ENCODE measurements around the gene HDAC6. TPM values are rescaled to one million over a fixed set of nuclear protein-coding genes. Genes with fewer than 3 reads are reported as not detected.
"Not testable (repeated sequence)": the region's sequence is repeated elsewhere in the genome, so short reads cannot be mapped to it uniquely, and the experiment has no call there.

The HDAC6 gene
- total and polyA plus RNA-seq, 5 donors from 2014 or later: 12.6 to 86.6 (median 18.5) TPM

- peaks cover 12% of the 10 kb centered on the region for H3K27me3 Mint-ChIP-seq
- no peaks in the 10 kb centered on the region for H3K27me3 ChIP-seq (ENCODE audit: control insufficient read depth, insufficient read depth, low read length)
- no peak for DNase-seq
- H3K9me3 ChIP-seq (ENCODE audit: control insufficient read depth in 2 of 2, low read length in 2 of 2): no peaks in the 10 kb centered on the region
- no peaks in the 10 kb centered on the region for H3K36me3 Mint-ChIP-seq
- no peak overlapping the region for H3K4me3 Mint-ChIP-seq
- no peak for ATAC-seq (ENCODE audit: low read depth in 2 of 2)
- H3K27ac ChIP-seq (ENCODE audit: insufficient read depth, low read length, poor library complexity, severe bottlenecking): no peak overlapping the region
- peaks cover 0 to 3% (median 0%) of the 10 kb centered on the region in 7 donors for H3K9me3 Mint-ChIP-seq
- peaks cover 0 to 12% (median 6%) of the 10 kb centered on the region in 4 donors for H3K4me1 Mint-ChIP-seq
- H3K4me3 ChIP-seq (ENCODE audit: low read depth, low read length): no peak overlapping the region
- H3K36me3 ChIP-seq (ENCODE audit: control insufficient read depth, insufficient read depth, low read length): no peaks in the 10 kb centered on the region
- H3K4me1 ChIP-seq (ENCODE audit: control insufficient read depth, insufficient read depth, low read length, poor library complexity, severe bottlenecking): peaks cover 2% of the 10 kb centered on the region
- no peak overlapping the region for H3K27ac Mint-ChIP-seq
These were observed 37.8 kb downstream of the HDAC6 start for GRCh38 chrX:48839686-48840085.

GRCh38 chrX:48848847-48849246 lies 47.0 kb downstream of the HDAC6 start:
- Mint-ChIP-seq H3K4me3 (no peak overlapping the region), H3K27me3 (no peaks in the 10 kb centered on the region), H3K4me1 (peaks cover 0 to 8% (median 6%) of the 10 kb centered on the region in 4 donors), H3K27ac (no peak overlapping the region), H3K9me3 (peaks cover 0 to 2% (median 0%) of the 10 kb centered on the region in 7 donors), H3K36me3 (no peaks in the 10 kb centered on the region)
- Histone ChIP-seq H3K27ac (ENCODE audit: insufficient read depth, low read length, poor library complexity, severe bottlenecking) (no peak overlapping the region), H3K4me1 (ENCODE audit: control insufficient read depth, insufficient read depth, low read length, poor library complexity, severe bottlenecking) (no peaks in the 10 kb centered on the region), H3K36me3 (ENCODE audit: control insufficient read depth, insufficient read depth, low read length) (no peaks in the 10 kb centered on the region), H3K9me3 (ENCODE audit: control insufficient read depth in 2 of 2, low read length in 2 of 2) (no peaks in the 10 kb centered on the region), H3K4me3 (ENCODE audit: low read depth, low read length) (no peak overlapping the region), H3K27me3 (ENCODE audit: control insufficient read depth, insufficient read depth, low read length) (no peaks in the 10 kb centered on the region)
- ATAC-seq (ENCODE audit: low read depth in 2 of 2) (no peak), DNase-seq (no peak)

- Mint-ChIP-seq H3K4me1 (peaks cover 0 to 11% (median 6%) of the 10 kb centered on the region in 4 donors), H3K27ac (no peak overlapping the region), H3K4me3 (no peak overlapping the region), H3K27me3 (peaks cover 14% of the 10 kb centered on the region), H3K36me3 (no peaks in the 10 kb centered on the region), H3K9me3 (peaks cover 0 to 2% (median 0%) of the 10 kb centered on the region in 7 donors)
- no peak overlapping the region for H3K4me3 ChIP-seq (ENCODE audit: low read depth, low read length)
- ATAC-seq (ENCODE audit: low read depth in 2 of 2): no peak
- no peak overlapping the region for H3K27ac ChIP-seq (ENCODE audit: insufficient read depth, low read length, poor library complexity, severe bottlenecking)
- H3K27me3 ChIP-seq (ENCODE audit: control insufficient read depth, insufficient read depth, low read length): no peaks in the 10 kb centered on the region
- no peak for DNase-seq
- no peaks in the 10 kb centered on the region for H3K36me3 ChIP-seq (ENCODE audit: control insufficient read depth, insufficient read depth, low read length)
- H3K9me3 ChIP-seq (ENCODE audit: control insufficient read depth in 2 of 2, low read length in 2 of 2): no peaks in the 10 kb centered on the region
- no peaks in the 10 kb centered on the region for H3K4me1 ChIP-seq (ENCODE audit: control insufficient read depth, insufficient read depth, low read length, poor library complexity, severe bottlenecking)
These were observed 51.0 kb downstream of the HDAC6 start for GRCh38 chrX:48852857-48853256.

- H3K36me3 Mint-ChIP-seq; DNase-seq; H3K4me3 ChIP-seq (ENCODE audit: low read depth, low read length); H3K27ac Mint-ChIP-seq; H3K9me3 ChIP-seq (ENCODE audit: control insufficient read depth in 2 of 2, low read length in 2 of 2); H3K4me1 ChIP-seq (ENCODE audit: control insufficient read depth, insufficient read depth, low read length, poor library complexity, severe bottlenecking); H3K27ac ChIP-seq (ENCODE audit: insufficient read depth, low read length, poor library complexity, severe bottlenecking); H3K4me3 Mint-ChIP-seq; ATAC-seq (ENCODE audit: low read depth in 2 of 2); H3K9me3 Mint-ChIP-seq; H3K36me3 ChIP-seq (ENCODE audit: control insufficient read depth, insufficient read depth, low read length); H3K27me3 ChIP-seq (ENCODE audit: control insufficient read depth, insufficient read depth, low read length): not testable (repeated sequence)
- Mint-ChIP-seq H3K27me3 (peaks cover 14% of the 10 kb centered on the region), H3K4me1 (peaks cover 0 to 11% (median 6%) of the 10 kb centered on the region in 4 donors)
These were observed 51.6 kb downstream of the HDAC6 start for GRCh38 chrX:48853494-48853893.

- H3K27ac Mint-ChIP-seq; ATAC-seq (ENCODE audit: low read depth in 2 of 2); H3K9me3 ChIP-seq (ENCODE audit: control insufficient read depth in 2 of 2, low read length in 2 of 2); H3K4me1 ChIP-seq (ENCODE audit: control insufficient read depth, insufficient read depth, low read length, poor library complexity, severe bottlenecking); H3K27ac ChIP-seq (ENCODE audit: insufficient read depth, low read length, poor library complexity, severe bottlenecking); DNase-seq; H3K27me3 ChIP-seq (ENCODE audit: control insufficient read depth, insufficient read depth, low read length); H3K4me3 ChIP-seq (ENCODE audit: low read depth, low read length); H3K4me3 Mint-ChIP-seq; H3K4me1 Mint-ChIP-seq; H3K36me3 Mint-ChIP-seq; H3K36me3 ChIP-seq (ENCODE audit: control insufficient read depth, insufficient read depth, low read length); H3K9me3 Mint-ChIP-seq: not testable (repeated sequence)
- H3K27me3 Mint-ChIP-seq: peaks cover 14% of the 10 kb centered on the region
These were observed 52.4 kb downstream of the HDAC6 start for GRCh38 chrX:48854121-48854804.

GRCh38 chrX:48854898-48855297 lies 53.0 kb downstream of the HDAC6 start:
- Mint-ChIP-seq H3K4me3 (peak overlapping the region in 1 of 4 donors; percentile 73), H3K36me3 (no peaks in the 10 kb centered on the region), H3K27me3 (peaks cover 16% of the 10 kb centered on the region), H3K9me3 (peaks cover 0 to 2% (median 0%) of the 10 kb centered on the region in 7 donors), H3K27ac (no peak overlapping the region), H3K4me1 (peaks cover 0 to 3% (median 0%) of the 10 kb centered on the region in 4 donors)
- Histone ChIP-seq H3K4me1 (ENCODE audit: control insufficient read depth, insufficient read depth, low read length, poor library complexity, severe bottlenecking) (no peaks in the 10 kb centered on the region), H3K27ac (ENCODE audit: insufficient read depth, low read length, poor library complexity, severe bottlenecking) (no peak overlapping the region), H3K27me3 (ENCODE audit: control insufficient read depth, insufficient read depth, low read length) (no peaks in the 10 kb centered on the region), H3K4me3 (ENCODE audit: low read depth, low read length) (no peak overlapping the region), H3K9me3 (ENCODE audit: control insufficient read depth in 2 of 2, low read length in 2 of 2) (no peaks in the 10 kb centered on the region), H3K36me3 (ENCODE audit: control insufficient read depth, insufficient read depth, low read length) (no peaks in the 10 kb centered on the region)
- ATAC-seq (ENCODE audit: low read depth in 2 of 2) (no peak), DNase-seq (peak in 1 of 3 donors; percentile 35)

GRCh38 chrX:48864210-48864609 lies 62.3 kb downstream of the HDAC6 start:
- DNase-seq (no peak), ATAC-seq (ENCODE audit: low read depth in 2 of 2) (no peak)
- no peak overlapping the region for H3K4me3 ChIP-seq (ENCODE audit: low read depth, low read length)
- peaks cover 19% of the 10 kb centered on the region for H3K27me3 Mint-ChIP-seq
- no peaks in the 10 kb centered on the region for H3K36me3 ChIP-seq (ENCODE audit: control insufficient read depth, insufficient read depth, low read length)
- H3K9me3 ChIP-seq (ENCODE audit: control insufficient read depth in 2 of 2, low read length in 2 of 2): no peaks in the 10 kb centered on the region
- H3K27ac ChIP-seq (ENCODE audit: insufficient read depth, low read length, poor library complexity, severe bottlenecking): no peak overlapping the region
- H3K4me1 Mint-ChIP-seq: no peaks in the 10 kb centered on the region
- H3K27ac Mint-ChIP-seq: no peak overlapping the region
- H3K27me3 ChIP-seq (ENCODE audit: control insufficient read depth, insufficient read depth, low read length): no peaks in the 10 kb centered on the region
- H3K36me3 Mint-ChIP-seq: no peaks in the 10 kb centered on the region
- H3K4me3 Mint-ChIP-seq: no peak overlapping the region
- peaks cover 0 to 4% (median 0%) of the 10 kb centered on the region in 7 donors for H3K9me3 Mint-ChIP-seq
- no peaks in the 10 kb centered on the region for H3K4me1 ChIP-seq (ENCODE audit: control insufficient read depth, insufficient read depth, low read length, poor library complexity, severe bottlenecking)

- H3K4me1 Mint-ChIP-seq; H3K4me3 Mint-ChIP-seq; DNase-seq; H3K4me1 ChIP-seq (ENCODE audit: control insufficient read depth, insufficient read depth, low read length, poor library complexity, severe bottlenecking); ATAC-seq (ENCODE audit: low read depth in 2 of 2); H3K27ac ChIP-seq (ENCODE audit: insufficient read depth, low read length, poor library complexity, severe bottlenecking); H3K36me3 Mint-ChIP-seq; H3K9me3 ChIP-seq (ENCODE audit: control insufficient read depth in 2 of 2, low read length in 2 of 2); H3K36me3 ChIP-seq (ENCODE audit: control insufficient read depth, insufficient read depth, low read length); H3K4me3 ChIP-seq (ENCODE audit: low read depth, low read length); H3K27ac Mint-ChIP-seq; H3K27me3 ChIP-seq (ENCODE audit: control insufficient read depth, insufficient read depth, low read length); H3K9me3 Mint-ChIP-seq: not testable (repeated sequence)
- H3K27me3 Mint-ChIP-seq: peaks cover 13% of the 10 kb centered on the region
These were observed 70.2 kb downstream of the HDAC6 start for GRCh38 chrX:48872017-48872416.
